Measurements from ENCODE around the gene SIRPA.

SIRPA gene

GRCh38 chr20:1870792-1871550 is 24.2 kb upstream of the SIRPA start:
- peak; percentile 90 for DNase-seq

GRCh38 chr20:1871807-1872458 is 23.3 kb upstream of the SIRPA start:
- no peak for DNase-seq

GRCh38 chr20:1872459-1873097 is 22.6 kb upstream of the SIRPA start:
- DNase-seq, result peak; percentile 24

GRCh38 chr20:1874450-1875182 is 20.6 kb upstream of the SIRPA start:
- peak; percentile 87 for DNase-seq

- DNase-seq, result no peak
These were observed 20.0 kb upstream of the SIRPA start for GRCh38 chr20:1875183-1875554.

- no peak for DNase-seq
These were observed 19.4 kb upstream of the SIRPA start for GRCh38 chr20:1875762-1876161.

GRCh38 chr20:1876217-1876921 is 18.8 kb upstream of the SIRPA start:
- no peak for DNase-seq

GRCh38 chr20:1876975-1877608 is 18.1 kb upstream of the SIRPA start:
- no peak for DNase-seq

- no peak for DNase-seq
These were observed 17.5 kb upstream of the SIRPA start for GRCh38 chr20:1877609-1878200.

GRCh38 chr20:1879369-1879768 is 15.8 kb upstream of the SIRPA start:
- no peak for DNase-seq

GRCh38 chr20:1879934-1880333 is 15.3 kb upstream of the SIRPA start:
- no peak for DNase-seq

- DNase-seq, result peak; percentile 23
These were observed 14.5 kb upstream of the SIRPA start for GRCh38 chr20:1880529-1881239.

- no peak for DNase-seq
These were observed 13.9 kb upstream of the SIRPA start for GRCh38 chr20:1881240-1881835.

- DNase-seq, result no peak
These were observed 13.2 kb upstream of the SIRPA start for GRCh38 chr20:1882026-1882425.

GRCh38 chr20:1883986-1884385 is 11.2 kb upstream of the SIRPA start:
- DNase-seq, result peak; percentile 25

GRCh38 chr20:1885254-1885653 is 10.0 kb upstream of the SIRPA start:
- no peak for DNase-seq

GRCh38 chr20:1885940-1886693 is 9.1 kb upstream of the SIRPA start:
- no peak for DNase-seq

GRCh38 chr20:1887321-1887720 is 7.9 kb upstream of the SIRPA start:
- peak; percentile 17 for DNase-seq

- no peak for DNase-seq
These were observed 7.5 kb upstream of the SIRPA start for GRCh38 chr20:1887756-1888155.

All from MV-4-11 (cell line).